ENCODE results near the gene MSI2.

The MSI2 gene

DNA sequence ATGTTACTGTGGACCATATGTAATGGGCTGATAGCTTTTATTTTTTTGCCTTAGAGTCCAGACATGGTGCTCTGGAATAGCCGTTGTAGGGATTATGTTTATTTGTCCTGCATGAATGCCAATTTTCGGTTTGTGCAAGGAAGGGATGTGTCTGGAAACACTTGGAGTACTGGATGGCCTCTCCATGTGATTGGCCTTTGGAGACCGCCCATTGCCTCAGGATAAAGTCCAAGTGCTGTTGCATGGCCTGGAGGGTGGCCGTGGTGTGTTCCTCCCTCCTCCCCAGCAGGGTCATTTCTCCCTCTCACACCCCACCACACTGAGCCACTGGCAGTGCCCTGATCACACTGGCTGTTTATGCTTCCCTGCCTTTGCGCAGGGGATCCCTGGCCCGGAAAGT, 93.9 kb downstream of the MSI2 start:
- no peak for DNase-seq

DNA sequence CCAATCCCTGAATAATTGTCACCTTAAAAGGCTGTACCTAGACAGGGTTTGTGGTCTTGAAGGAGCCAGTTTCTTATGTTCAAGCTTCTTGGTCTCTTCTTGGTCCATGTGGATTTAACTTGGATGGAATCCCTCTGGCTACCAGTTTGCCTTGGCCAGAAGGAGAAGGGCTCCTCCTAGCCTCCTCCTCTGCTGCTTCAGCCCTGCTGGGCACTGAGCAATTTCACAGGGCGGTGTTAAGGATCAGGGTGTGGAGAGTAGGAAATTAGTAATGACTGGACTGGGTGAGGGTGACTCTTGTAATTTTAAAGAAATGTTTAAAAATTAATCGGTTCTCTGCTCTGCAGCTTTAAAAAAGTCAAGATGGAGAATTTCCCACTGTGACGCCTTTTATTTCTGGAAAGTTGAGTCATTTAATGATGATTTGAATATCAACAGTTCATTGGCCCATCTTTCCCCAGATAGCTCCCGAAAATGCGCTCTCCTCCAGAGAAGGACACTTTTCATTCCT, 96.4 kb downstream of the MSI2 start:
- DNase-seq = no peak

DNA sequence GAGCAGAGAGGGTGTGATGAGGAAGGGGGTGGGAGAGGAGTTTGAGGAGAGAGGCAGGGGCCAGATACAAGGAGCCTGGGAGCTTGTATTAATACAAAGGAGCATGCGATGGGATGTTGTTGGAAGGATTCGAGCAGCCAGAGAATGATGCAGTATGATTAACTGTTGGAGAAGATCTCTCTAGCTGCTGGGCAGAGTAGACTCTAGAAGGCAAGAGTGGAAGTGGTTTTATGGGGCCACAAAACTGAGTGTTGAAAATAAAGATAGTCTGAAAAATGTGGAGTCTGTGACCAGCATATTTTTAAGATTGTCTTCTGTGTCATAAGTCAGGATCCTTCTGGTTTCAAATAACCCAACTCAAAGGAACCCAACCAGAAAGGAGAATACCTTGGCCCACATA, 98.3 kb downstream of the MSI2 start:
- no peak for DNase-seq

DNA sequence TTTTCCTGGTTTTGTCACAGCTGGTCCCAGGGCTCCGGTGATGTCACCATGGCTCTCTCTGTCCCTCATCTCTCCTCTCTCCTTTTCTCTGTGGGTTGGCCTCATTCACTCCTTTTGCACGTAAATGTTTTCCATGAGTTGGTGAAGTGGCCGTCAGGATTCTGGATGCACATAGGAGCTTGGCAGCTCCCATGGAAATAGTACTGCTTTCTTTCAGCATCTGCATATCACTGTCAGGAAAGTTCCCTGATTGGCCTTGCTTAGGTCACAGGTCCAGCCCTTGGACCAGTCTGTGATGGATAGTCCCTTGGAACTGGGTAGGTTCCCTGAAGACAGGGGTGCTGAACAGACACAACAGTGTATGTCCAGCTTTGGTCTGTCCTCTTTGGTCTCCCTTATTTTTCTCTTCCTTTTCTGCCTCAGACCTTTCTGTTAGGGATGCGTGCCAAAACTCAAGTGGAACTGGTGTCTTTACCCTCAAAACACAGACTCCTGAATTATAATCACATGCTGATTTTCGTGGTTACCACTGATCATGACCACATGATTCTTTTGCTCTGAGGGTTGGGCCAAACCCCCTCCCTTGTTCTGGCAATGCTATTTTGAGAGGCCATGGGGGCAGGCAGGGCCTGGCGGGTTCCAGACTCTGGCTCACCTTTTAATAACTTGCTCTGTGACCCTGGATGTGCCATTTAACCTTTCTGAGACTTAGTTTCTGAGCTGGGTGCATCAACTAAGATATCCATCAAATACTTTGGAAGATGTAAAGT, 99.0 kb downstream of the MSI2 start:
- no peak for DNase-seq

DNA sequence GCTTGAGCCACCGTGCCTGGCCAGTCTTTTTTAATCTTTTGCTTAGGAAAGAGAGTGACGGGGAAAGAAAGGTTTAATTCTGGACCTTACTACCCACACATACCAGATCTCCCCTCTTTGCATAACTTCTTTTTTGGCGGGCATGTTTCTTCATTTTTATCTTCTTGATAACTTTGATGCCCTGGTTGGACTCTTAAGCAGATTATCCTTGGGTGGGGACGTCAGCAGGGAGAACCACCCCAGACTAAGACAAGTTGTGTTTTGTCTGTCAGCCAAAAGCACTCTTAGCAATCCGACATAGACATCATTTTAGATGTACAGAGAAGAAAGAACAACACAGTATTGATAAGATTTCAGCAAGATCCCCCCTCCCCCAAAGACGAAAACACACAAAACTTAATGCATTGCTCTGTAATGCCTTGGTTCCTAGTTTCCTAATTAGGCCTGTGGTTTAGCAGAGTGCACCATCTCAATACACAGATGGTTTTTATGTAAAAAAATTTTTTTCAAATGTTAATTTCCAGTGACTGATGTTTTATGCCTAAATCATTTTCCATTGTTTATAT, 99.9 kb downstream of the MSI2 start:
- no peak for DNase-seq

DNA sequence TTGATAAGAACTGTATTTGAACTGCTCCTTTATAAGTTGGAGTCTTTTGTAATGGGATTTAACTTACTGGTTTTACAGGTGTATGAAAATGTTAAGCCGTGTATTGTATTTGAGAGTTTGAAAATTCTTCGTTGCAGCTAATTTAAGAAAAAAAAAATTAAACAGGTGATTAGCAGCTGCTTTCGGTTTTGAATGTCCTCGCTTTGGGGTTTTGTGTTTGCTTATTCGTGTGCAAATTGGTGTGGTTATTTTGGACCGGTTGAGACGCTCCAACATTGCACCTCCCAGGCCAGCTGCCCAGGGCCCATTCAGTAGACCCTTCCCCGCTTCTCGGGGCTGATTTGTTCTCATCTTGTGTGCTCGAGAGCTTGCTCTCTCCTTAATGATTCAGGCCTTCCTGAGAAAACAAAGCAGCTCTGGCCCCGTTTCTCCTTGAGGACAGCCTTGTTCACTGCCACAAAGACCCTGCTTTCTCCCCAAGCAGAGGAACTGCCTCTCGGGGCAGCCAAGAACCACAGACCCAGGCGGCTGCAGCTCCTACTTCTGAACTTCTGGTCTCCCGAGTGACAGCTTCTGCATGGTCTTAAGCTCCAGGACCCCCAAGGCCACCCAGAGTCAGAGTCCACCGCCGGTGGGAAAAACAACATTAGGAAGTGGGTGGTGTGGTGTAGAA, 100.5 kb downstream of the MSI2 start:
- DNase-seq = no peak

DNA sequence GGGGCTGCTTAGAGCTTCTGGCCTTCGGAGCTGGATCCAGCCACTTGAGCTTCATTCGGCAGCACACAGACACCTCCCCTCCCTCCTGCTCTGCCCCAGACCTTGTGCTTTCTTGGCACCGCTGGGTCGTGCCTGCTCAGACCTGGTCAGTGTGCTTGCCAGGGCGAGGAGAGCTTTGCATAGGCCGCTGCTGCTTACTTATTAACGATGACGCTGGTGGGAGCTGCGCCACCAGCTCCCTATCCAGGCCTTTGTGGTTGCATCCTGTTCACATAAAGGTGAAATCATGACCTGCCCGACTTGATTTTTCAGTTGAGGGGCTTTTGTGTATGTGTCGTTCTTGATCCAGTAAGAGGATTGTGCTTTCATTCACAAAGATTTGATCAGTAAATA, 101.1 kb downstream of the MSI2 start:
- DNase-seq = no peak

DNA sequence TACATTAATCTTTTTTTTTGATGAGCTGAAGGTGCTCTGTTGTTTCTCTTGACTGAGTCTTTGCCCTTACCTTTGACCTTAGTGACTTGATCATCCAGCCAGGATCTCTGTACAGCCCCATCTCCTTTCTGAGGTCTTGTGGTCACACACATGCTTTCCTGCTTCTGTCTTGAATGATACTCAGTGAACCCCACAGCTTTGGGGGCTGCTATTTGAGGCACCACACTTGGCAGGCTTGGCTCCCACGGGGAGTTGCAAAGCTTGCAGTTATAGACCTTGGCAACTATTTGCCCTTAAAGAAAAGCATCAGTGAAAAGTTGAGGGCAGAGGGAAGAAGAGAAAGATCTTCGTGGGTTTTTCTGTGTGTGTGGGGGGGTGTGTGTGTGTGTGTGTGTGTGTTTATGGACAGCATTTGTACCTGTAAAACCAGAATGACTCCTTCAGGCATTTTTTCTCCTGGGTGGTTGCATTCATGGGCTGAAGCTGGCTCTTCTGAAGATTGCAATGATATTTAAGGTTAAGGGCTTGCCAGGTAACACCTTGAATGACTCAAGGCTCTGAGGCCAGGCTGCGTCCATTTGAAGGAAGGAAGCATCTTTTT, 101.6 kb downstream of the MSI2 start:
- no peak for DNase-seq

DNA sequence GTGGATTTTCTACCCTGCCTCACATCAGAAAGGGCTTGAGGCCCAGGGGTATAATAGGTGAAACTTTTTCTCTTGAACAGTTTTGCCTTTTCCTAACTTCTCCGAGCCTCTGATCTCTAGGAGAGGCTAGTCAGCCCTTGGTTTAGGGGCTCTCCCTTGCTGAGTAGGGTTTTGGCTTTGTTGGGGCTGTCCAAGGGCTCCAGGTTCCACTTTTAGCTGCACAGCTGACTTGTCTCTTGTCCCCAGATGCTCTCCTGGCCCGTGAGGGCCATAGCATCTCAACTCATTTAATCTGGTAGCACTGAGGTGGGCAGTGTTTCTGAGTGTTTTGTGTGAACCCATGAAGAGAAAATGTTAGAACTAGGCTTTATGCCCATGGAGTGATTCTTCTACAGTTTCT, 103.9 kb downstream of the MSI2 start:
- no peak for DNase-seq

DNA sequence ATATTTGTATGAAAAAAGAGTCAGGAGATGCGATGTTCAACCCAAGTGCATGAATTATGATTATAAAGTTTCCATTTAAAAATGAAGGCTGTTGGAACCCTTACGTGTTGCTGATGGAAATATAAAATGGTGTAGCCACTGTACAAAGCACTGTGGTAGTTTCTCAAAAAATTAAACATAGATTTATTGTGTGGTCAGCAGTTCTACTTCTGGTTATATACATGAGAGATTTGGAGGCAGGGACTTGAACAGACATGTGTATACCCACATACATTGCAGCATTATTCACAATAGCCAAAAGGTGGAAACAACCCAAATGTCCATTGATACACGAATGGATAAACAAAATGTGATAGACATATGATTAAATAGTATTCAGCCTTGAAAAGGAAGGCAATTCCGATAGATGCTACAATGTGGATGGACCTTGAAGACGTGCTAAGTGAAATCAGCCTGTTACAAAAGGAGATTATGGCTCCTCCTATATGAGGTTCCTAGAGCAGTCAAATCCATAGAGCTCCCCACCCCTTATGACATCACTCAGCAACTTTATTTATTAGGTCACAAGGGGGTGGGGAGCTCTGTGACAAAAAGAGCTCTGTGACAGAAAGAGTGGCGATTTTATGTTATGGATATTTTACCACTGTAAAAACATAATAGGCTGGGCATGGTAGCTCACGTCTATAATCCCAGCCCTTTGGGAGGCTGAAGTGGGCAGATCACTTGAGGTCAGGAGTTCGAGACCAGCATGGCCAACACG, 106.7 kb downstream of the MSI2 start:
- DNase-seq = no peak

DNA sequence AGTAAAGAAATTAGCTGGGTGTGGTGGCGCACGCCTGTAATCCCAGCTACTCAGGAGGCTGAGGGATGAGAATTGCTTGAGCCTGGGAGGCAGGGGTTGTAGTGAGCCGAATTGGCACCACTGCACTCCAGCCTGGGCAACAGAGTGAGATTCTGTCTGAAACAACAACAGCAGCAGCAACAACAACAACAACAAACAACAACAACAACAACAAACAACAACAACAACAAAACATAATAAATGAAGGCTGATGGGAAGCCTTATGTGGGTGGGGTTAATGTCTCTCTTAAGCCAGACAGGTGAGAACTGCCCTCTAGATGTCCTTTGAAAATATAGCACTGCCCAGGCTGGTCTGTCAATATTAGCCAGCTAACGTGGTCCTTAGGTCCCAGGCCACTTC, 107.3 kb downstream of the MSI2 start:
- DNase-seq = no peak

DNA sequence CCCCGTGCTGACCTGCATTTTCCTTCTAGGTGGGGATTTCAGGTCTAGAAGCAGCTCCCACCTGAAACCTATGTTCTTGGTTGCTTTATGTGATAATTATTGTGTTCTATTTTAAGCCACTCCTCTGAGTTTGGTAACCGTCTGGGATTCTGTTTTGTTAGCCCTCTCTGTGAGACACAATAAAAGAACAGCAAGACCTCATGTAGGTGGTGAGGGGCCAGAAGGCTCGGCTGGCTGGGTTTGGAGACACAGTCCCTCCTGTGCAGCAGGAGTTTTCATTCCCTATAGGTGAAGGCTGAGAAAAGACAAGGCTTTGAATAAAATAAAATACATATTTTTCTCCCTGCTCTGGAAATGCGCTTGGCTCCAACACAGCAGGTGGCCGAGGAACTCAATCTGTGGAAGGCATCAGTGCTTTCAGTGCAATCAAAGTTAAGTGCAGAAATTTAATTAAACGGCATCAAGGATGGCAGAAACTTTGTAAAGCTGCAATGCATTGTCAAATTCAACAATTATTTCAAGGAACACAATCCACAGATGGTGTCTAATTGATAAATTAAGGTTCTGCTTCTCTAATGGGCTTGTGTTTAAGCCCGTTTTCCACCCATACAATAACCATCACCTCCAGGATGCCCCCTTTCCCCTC, 107.8 kb downstream of the MSI2 start:
- no peak for DNase-seq

DNA sequence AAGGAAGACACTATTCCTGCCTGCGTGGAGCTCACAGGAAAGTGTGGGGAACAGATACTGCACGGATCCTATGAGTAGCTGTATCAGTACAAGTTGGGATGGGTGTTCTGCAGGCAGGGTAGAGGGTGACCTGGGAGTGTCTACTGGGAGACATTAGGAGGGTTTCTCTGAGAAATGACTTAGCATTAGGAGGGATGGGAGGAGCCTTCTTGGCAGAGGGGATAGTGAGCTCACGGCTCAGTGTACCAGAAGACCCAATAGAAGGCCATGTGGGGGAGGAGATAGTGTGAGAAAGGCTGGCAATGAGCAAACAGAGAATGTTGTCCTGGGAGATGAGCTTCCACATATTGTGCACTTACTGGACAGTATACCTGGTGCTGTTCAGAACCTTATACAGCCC, 109.1 kb downstream of the MSI2 start:
- no peak for DNase-seq

DNA sequence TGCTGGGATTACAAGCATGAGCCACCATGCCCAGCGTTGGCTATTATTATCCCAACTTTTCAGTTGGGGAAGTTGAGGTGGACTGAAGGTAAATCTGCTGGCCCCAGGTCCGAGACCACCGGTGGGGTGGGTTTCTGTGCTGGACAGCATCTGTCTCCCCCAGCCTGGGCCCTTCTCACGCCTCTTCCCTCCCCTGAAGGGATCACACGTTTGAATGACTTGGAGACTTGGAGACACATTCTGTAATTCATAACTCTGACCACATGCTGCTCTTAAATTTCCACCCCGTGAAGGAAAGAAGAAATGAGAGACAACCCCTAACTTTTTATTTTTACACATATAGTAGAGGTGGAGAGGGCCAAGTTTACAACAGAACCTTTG, 109.8 kb downstream of the MSI2 start:
- no peak for DNase-seq

DNA sequence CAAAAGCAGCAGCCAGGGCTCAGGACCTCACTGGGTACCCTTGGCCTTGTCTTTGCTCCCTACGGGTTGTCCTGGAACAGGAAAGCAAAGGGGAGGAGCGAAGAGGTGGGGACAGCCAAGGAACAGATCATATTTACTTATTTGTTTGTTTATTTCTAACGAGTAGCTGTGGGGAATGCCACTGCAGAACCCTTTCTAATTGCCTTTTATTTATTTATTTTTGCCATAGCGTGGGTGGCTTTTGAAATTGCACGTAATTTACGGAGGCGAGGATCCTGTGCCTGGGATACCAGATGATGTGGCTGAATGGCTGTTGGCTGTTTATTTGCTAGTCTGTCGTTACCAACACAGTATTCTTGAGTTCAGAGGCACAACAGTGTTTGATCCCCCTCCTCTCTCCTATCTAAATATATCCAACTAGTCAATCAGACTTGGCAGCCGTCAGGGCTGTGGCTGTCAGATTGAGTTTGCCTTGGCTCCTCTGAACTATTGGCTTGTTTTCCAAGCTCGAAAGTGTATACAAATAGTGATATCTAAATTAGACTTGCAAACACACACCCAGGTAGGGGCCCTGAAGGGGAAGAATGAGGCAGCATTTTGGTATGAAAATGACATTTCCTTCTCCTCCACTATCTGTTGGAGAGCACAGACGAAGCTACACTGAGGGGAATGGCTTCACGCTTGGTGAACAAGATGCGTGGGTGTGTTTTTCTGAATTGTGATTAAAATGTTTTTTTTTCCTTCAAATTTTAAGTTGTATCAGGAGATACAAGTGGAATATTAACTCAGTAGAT, 110.4 kb downstream of the MSI2 start:
- DNase-seq = no peak

DNA sequence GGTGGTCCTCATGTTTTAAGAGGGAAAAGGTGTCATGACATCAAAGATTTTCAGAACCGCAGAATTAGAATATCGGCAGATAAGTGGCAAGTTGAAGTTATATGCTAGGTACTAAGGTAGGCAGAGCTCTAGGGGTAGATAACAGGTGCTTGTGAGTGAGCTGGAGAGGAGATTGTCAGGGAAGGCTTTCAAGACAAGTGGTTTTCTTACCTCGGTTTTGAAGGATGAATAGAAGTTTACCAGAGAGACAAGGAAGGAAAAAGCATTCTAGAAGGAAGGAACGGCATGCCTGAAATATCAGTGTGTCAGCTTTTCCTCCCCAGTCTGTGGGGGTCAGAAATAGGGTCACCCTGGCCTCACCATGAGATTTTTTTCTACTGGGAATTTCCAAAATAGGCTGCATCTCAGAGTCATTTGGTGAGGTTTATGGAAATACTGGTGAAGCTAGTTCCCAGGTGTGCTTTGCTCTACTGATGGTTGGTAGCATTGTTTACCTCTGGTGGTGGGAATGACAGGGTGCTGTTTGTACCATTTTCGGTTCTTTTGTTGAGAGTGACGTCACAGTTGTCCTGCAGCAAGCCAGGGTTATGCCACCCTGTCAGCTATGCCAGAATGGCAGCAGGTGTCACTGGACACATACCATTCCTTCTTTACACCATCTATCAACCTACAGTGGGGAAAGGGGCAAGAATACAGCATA, 112.5 kb downstream of the MSI2 start:
- no peak for DNase-seq

DNA sequence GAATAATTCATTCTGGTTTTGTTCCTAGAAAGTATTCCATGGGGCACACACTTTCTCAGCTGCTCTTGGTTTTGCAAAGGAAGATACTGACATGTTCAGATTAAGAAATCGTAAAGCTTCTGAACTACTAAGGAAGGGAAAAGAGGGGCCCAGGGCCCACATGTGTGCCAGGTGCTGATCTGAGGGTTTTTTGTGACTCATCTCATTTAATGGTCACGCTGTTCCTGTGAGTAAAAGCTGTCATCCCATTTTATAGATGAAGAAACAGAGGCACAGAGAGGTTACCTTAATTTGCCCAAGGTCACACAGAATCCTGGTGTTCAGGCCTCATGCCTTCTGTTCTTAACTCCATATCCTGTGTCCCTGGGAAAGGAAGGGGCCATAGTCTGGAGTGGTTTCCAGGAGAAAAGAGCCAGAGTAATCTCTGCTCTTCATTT, 113.2 kb downstream of the MSI2 start:
- no peak for DNase-seq

DNA sequence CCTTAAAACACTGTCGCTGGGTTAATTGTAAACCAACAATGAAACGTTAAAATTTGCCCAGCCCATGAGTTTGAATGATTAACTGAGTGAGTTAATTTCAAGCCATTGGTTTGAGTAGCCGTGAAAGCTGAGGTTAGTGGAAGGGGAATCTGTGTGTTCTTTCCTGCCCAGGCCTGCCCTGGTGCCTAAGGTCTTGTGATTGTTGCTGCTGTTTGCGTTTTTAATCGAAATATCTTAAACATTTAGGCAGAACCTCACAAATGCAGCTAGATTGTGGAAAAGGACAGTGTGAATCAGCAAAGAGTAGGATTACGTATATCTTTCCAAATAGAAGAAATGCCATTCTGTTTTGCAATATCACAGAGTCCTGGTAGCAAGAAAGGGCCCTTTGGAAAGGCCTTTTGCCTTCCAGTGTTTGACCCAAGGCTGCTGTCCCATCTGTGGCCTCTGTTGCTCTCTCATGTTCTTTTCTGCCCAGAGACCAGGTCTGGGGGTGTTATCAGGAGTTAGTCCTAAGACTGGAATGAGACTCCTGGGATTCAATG, 113.8 kb downstream of the MSI2 start:
- no peak for DNase-seq

DNA sequence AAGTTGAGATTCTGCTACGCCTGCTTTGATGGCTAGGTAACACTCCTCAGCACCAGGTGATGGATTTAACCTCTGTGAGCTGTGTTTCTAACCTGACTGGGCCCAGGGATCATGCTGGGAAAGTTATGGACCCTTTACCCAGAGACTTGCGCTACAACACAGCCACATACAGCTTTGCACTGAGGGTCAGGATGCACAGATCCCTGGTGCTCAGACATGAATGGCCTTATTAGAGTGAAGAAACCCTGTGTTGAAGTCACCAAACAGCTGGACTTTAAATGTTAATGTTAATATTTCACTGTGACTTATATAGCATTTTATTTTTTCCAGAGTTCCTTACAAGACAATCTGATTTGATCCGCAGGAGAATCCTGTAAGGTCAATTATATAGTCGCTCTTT, 114.3 kb downstream of the MSI2 start:
- no peak for DNase-seq

DNA sequence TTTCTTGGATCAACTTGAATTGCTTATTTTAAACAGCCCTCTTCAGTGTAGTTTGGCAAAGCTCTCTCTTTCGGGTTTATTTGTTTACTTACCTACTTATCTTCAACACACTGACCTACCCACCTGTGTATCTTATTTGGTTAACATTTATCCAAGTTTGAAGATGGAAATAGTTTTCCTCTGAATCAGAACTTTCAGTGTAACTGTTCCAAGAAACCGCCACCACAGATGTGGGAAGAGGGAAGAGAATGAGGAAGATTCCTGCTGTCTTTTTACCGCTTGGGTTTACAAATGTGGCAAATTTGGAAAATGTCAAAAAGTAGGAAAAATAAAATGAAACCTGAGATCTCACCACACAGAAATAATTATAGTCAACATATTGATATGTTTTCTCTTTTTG, 115.8 kb downstream of the MSI2 start:
- DNase-seq = no peak

DNA sequence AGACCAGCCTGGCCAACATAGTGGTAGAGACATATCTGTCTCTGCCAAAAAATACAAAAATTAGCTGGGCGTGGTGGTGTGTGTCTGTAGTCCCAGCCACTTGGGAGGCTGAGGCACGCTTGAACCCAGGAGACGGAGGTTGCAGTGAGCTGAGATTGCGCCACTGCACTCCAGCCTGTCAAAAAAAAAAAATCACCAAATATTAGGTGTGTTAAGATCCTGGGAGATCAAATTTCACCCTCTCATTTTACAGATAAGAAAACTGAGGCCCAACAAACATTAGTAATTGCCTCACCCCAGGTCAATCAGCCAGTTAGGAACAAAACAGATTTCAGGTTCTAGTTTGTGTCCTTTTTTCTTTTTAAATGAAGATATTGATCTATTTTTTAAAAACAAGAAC, 116.7 kb downstream of the MSI2 start:
- DNase-seq = no peak

Data from activated CD4-positive, CD25-positive, alpha-beta regulatory T cell treated with anti-CD3 and anti-CD28 coated beads, Interleukin-2, amount 50 U/mL, for 72 hours (primary cell).